Measurements from ENCODE around the gene ZSWIM3. TPM values are rescaled to one million over a fixed set of nuclear protein-coding genes. Genes with fewer than 3 reads are reported as not detected.

ZSWIM3 gene
- polyA plus RNA-seq, 4 donors = 5.1 to 5.3 (median 5.2) TPM

- DNase-seq (ENCODE audit: low read depth in 4 of 4, low spot score in 3 of 4) = no peak
Observed at GRCh38 chr20:45925821-45926506, 68.5 kb downstream of the ZSWIM3 start.

GRCh38 chr20:45926731-45927070, 69.3 kb downstream of the ZSWIM3 start:
- DNase-seq (ENCODE audit: low read depth in 4 of 4, low spot score in 3 of 4) = no peak

GRCh38 chr20:45927071-45927878, 69.9 kb downstream of the ZSWIM3 start:
- DNase-seq (ENCODE audit: low read depth in 4 of 4, low spot score in 3 of 4) = no peak

Other genes with a start within 250 kb of the ZSWIM3 start
- gene WFDC10A, start 227.9 kb upstream of the ZSWIM3 start, polyA plus RNA-seq (ENCODE audit: insufficient read length in 4 of 4) = not detected
- gene WFDC9, start 226.3 kb upstream of the ZSWIM3 start, polyA plus RNA-seq (ENCODE audit: insufficient read length in 4 of 4) = not detected
- under 1 TPM in 1 of 4 donors, not detected in 3; 0.10 TPM for gene WFDC11, start 187.4 kb upstream of the ZSWIM3 start, polyA plus RNA-seq (ENCODE audit: insufficient read length in 4 of 4)
- gene WFDC13, start 155.6 kb upstream of the ZSWIM3 start, polyA plus RNA-seq (ENCODE audit: insufficient read length in 4 of 4) = not detected
- not detected for gene WFDC10B, start 152.6 kb upstream of the ZSWIM3 start, polyA plus RNA-seq (ENCODE audit: insufficient read length in 4 of 4)
- gene SPINT4, start 135.3 kb upstream of the ZSWIM3 start, polyA plus RNA-seq (ENCODE audit: insufficient read length in 4 of 4) = not detected
- 1 to 10 TPM; 1.1 to 2.1 (median 1.7) TPM for gene WFDC3, start 65.7 kb upstream of the ZSWIM3 start, polyA plus RNA-seq (ENCODE audit: insufficient read length in 4 of 4)
- gene DNTTIP1, start 65.7 kb upstream of the ZSWIM3 start, polyA plus RNA-seq (ENCODE audit: insufficient read length in 4 of 4) = 10 to 100 TPM; 36.4 to 41.9 (median 38.8) TPM
- gene UBE2C, start 45.0 kb upstream of the ZSWIM3 start, polyA plus RNA-seq (ENCODE audit: insufficient read length in 4 of 4) = 10 to 100 TPM; 59.9 to 72.1 (median 65.9) TPM
- 1 to 10 TPM in 1 of 4 donors, under 1 TPM in 3; 0.22 to 1.1 (median 0.72) TPM for gene TNNC2, start 30.3 kb upstream of the ZSWIM3 start, polyA plus RNA-seq (ENCODE audit: insufficient read length in 4 of 4)
- gene SNX21, start 23.8 kb upstream of the ZSWIM3 start, polyA plus RNA-seq (ENCODE audit: insufficient read length in 4 of 4) = 10 to 100 TPM; 12.6 to 17.1 (median 14.3) TPM
- 10 to 100 TPM; 23.2 to 28.9 (median 24.5) TPM for gene ACOT8, start 222 bp upstream of the ZSWIM3 start, polyA plus RNA-seq (ENCODE audit: insufficient read length in 4 of 4)
- 10 to 100 TPM; 13.3 to 15.7 (median 15.3) TPM for gene ZSWIM1, start 23.6 kb downstream of the ZSWIM3 start, polyA plus RNA-seq (ENCODE audit: insufficient read length in 4 of 4)
- gene SPATA25, start 30.0 kb downstream of the ZSWIM3 start, polyA plus RNA-seq (ENCODE audit: insufficient read length in 4 of 4) = 1 to 10 TPM; 2.8 to 3.8 (median 3.3) TPM
- 1 to 10 TPM; 4.3 to 8.2 (median 5.0) TPM for gene NEURL2, start 33.6 kb downstream of the ZSWIM3 start, polyA plus RNA-seq (ENCODE audit: insufficient read length in 4 of 4)
- gene CTSA, start 33.7 kb downstream of the ZSWIM3 start, polyA plus RNA-seq (ENCODE audit: insufficient read length in 4 of 4) = 100 to 1,000 TPM; 118 to 137 (median 134) TPM
- 100 to 1,000 TPM; 143 to 178 (median 150) TPM for gene PLTP, start 54.5 kb downstream of the ZSWIM3 start, polyA plus RNA-seq (ENCODE audit: insufficient read length in 4 of 4)
- gene PCIF1, start 77.1 kb downstream of the ZSWIM3 start, polyA plus RNA-seq (ENCODE audit: insufficient read length in 4 of 4) = 10 to 100 TPM; 48.2 to 56.2 (median 49.0) TPM
- 10 to 100 TPM; 12.2 to 14.7 (median 12.9) TPM for gene ZNF335, start 114.6 kb downstream of the ZSWIM3 start, polyA plus RNA-seq (ENCODE audit: insufficient read length in 4 of 4)
- under 1 TPM; 0.46 to 0.79 (median 0.52) TPM for gene MMP9, start 151.3 kb downstream of the ZSWIM3 start, polyA plus RNA-seq (ENCODE audit: insufficient read length in 4 of 4)
- 1 to 10 TPM; 1.9 to 2.6 (median 2.2) TPM for gene SLC12A5, start 171.6 kb downstream of the ZSWIM3 start, polyA plus RNA-seq (ENCODE audit: insufficient read length in 4 of 4)
- 10 to 100 TPM; 56.9 to 63.8 (median 60.0) TPM for gene NCOA5, start 232.3 kb downstream of the ZSWIM3 start, polyA plus RNA-seq (ENCODE audit: insufficient read length in 4 of 4)